AG04450 (cell line): ENCODE results near the gene IRF5. TPM values are rescaled to one million over a fixed set of nuclear protein-coding genes. Genes with fewer than 3 reads are reported as not detected.

Experiments used
- CTCF ChIA-PET: fragments of 300-600, 350-600 bp; formaldehyde crosslinking; extraction: SDS; loops from one replicate; lab custom pipeline; 2022; ENCODE audit warnings: antibody characterized with exemption, inconsistent platforms; lab: Charles Lee
- POLR2A ChIA-PET: fragments of 350-600 bp; formaldehyde crosslinking; extraction: SDS; loops from one replicate; lab custom pipeline; 2021; ENCODE audit warnings: antibody characterized with exemption, inconsistent platforms; lab: Yijun Ruan, JAX
- DNase-seq: peaks from one replicate; pipeline ENCODE4 v3.0.0-alpha.2; 2011; ENCODE audit warnings: low read depth, low spot score
- H3K27ac ChIP-seq: one replicate; pipeline ENCODE4 v1.5.1; 2012; ENCODE audit warnings: low read depth, low read length, control low read depth
- H3K27me3 ChIP-seq: one replicate; pipeline ENCODE4 v1.6.0; 2012; ENCODE audit warnings: low read length; ENCODE audit not compliant: control insufficient read depth, insufficient read depth
- H3K4me3 ChIP-seq: 2 replicates; pipeline ENCODE4 v1.5.1; 2011; ENCODE audit warnings: mild to moderate bottlenecking, low read depth, low read length, control low read depth
- H3K9me3 ChIP-seq: 2 replicates; pipeline ENCODE4 v1.5.1; 2012; ENCODE audit warnings: low read length; ENCODE audit not compliant: control insufficient read depth, insufficient read depth
- CTCF ChIP-seq: IDR thresholded peaks from 2 replicates; pipeline ENCODE4 v1.5.1; 2011; ENCODE audit warnings: low read depth, low read length, control low read depth, inconsistent platforms
- polyA plus RNA-seq: library from polyadenylated mRNA; depleted of rRNA; stranded (reverse); fragments of >200 nt; gene quantifications from 2 replicates; pipeline ENCODE4 v1.2.3, GENCODE V29; 2011

The IRF5 gene
- polyA plus RNA-seq, 1 experiment, result 0.06 TPM

GRCh38 chr7:128948976-128949760, 11.4 kb downstream of the IRF5 start:
- Histone ChIP-seq H3K9me3 (no peaks in the 10 kb centered on the region; the same call in 1 of the 2 replicates), H3K4me3 (no peak overlapping the region), H3K27me3 (peaks cover 15% of the 10 kb centered on the region), H3K27ac (no peak overlapping the region)
- TF ChIP-seq CTCF, result no peak
- DNase-seq, result no peak
- ChIA-PET POLR2A (no interaction called here), CTCF (interaction anchor here (1.2 kb wide), 1 partner anchor 142 kb away, joined by 3 read pairs; no protein-coding TSS in a partner anchor)

DNA sequence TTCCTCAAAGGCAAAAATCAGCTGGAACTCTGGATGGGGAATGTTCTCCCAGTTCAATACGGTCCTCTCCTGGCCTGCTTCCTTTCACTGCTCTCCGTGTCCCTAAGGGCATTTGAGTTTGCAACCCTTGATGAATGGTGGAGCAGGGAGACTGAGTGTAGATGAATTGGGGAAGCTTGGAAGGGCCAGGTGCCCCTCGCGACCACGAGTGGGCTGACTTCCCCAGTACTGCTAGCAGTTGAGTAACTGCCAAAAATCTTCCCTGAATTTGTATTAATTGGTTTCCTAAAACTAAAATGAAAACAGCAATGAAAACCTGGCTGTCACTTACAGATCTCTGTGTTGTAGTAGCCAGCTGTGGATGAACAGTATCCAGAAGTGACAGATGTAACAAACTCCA, 13.6 kb downstream of the IRF5 start:
- peaks cover 6% of the 10 kb centered on the region for H3K27me3 ChIP-seq
- H3K9me3 ChIP-seq, result no peaks in the 10 kb centered on the region; the same call in 1 of the 2 replicates
- ChIA-PET POLR2A (no interaction called here), CTCF (no interaction called here)
- no peak for DNase-seq
- no peak for TF ChIP-seq CTCF
- no peak overlapping the region for H3K27ac ChIP-seq
- no peak overlapping the region for H3K4me3 ChIP-seq

DNA sequence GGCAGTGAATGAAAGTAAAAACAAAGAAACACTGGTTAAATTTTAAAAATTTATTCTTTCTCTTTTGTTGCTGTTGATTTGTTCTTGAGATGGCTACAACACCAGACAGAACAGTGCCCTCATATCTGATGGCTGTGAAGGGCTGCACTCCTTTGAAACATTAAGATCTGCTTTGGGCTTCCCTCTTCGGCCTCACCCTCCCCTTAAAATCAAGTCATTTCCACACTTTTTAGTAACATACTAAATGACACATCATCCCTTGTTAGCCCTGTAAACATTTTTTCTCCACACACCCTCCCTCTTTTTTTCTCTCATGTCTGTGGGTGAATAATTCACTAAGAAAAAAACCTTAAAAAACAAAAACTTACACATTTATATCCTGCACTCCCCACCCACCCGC, 16.4 kb downstream of the IRF5 start:
- Histone ChIP-seq H3K9me3 (no peaks in the 10 kb centered on the region; the same call in 1 of the 2 replicates), H3K27ac (no peak overlapping the region), H3K4me3 (no peak overlapping the region), H3K27me3 (no peaks in the 10 kb centered on the region)
- no peak for DNase-seq
- ChIA-PET CTCF (no interaction called here), POLR2A (no interaction called here)
- TF ChIP-seq CTCF, result no peak

GRCh38 chr7:128954830-128955802, 17.4 kb downstream of the IRF5 start:
- H3K27me3 ChIP-seq, result no peaks in the 10 kb centered on the region
- peak; percentile 43 for DNase-seq
- CTCF ChIA-PET, result no interaction called here
- POLR2A ChIA-PET, result interaction anchor here (0.5 kb wide), 1 partner anchor 8 kb away, joined by 3 read pairs; no protein-coding TSS in a partner anchor
- H3K4me3 ChIP-seq, result no peak overlapping the region
- H3K27ac ChIP-seq, result no peak overlapping the region
- no peak for TF ChIP-seq CTCF
- no peaks in the 10 kb centered on the region for H3K9me3 ChIP-seq

DNA sequence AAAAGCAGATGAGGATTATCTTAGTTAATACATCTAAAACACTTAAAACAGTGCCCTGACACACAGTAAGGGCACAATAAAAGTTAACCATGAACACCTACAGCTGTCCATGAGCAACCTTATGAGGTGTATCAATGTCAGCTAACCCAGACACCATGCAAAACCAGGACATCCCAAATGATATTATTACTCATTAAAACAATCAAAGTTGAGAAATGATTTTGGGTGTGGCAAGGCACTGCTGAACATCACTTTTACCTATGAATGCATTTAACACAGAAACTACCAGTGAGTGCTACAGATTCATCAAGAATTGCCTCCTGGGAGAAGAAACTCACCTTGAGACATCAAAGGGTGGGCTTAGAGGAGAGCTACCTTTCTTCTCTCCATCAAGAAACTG, 18.3 kb downstream of the IRF5 start:
- Histone ChIP-seq H3K9me3 (no peaks in the 10 kb centered on the region), H3K27me3 (no peaks in the 10 kb centered on the region), H3K4me3 (no peak overlapping the region), H3K27ac (no peak overlapping the region)
- CTCF ChIA-PET, result no interaction called here
- TF ChIP-seq CTCF, result no peak
- POLR2A ChIA-PET, result no interaction called here
- no peak for DNase-seq
